ENCODE results near the gene EVL. TPM values are rescaled to one million over a fixed set of nuclear protein-coding genes. Genes with fewer than 3 reads are reported as not detected.

The EVL gene
- total and polyA plus RNA-seq, 10 of the 15 experiments (the other 5 are each of a cell fraction or from before 2014, with no cell fraction given), result 11.9 to 341 (median 89.8) TPM

DNA sequence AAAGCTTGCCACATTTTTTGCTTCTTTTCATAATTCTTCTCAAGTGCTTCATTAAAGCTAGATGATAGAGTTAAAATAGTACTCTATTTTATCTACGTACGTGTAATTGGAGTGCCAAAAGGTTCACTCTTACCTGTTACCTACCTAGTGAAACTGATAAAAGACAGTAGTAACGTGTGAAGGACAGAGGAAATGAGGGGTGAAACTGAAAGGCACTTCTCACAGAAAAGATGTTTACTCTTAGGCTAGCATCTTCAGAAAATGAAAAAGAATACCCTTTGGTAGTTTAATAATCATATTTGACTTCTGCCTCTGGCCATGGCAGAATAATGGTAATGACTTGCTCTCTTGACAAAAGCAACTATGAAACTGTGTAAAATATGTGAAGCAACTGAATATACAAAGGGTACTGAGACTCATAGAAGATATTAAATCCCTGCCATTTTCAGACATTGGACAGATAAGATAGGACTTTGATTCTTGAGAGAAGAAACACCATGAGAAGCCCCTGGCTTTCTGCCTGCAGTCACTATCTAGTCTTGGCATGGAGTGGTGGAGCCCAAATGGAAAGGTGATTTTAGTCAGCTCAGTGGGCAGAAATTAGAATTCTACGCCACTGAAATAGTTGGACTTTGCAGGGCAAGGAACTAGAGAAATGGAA is 6.3 kb upstream of the EVL start (continued):
- TF ChIP-seq SUPT20H (IDR thresholded peaks at IDR 0.05; ENCODE audit: borderline replicate concordance, control insufficient read depth, low read depth, low read length) (no peak), PAX8 (IDR thresholded peaks at IDR 0.05) (no peak), BMI1 (IDR thresholded peaks at IDR 0.05; ENCODE audit: borderline replicate concordance) (no peak), MYC (IDR thresholded peaks at IDR 0.05; ENCODE audit: insufficient read depth, insufficient read length, insufficient replicate concordance, low read length, severe bottlenecking) (no peak), HDAC6 (IDR thresholded peaks at IDR 0.05; ENCODE audit: unreplicated experiment) (no peak), MTA3 (IDR thresholded peaks at IDR 0.05; ENCODE audit: borderline replicate concordance, low read length) (no peak), TCF7 (IDR thresholded peaks at IDR 0.05; ENCODE audit: borderline replicate concordance) (no peak), SMAD1 (IDR thresholded peaks at IDR 0.05; ENCODE audit: low read depth, partially characterized antibody) (no peak), SREBF1 (IDR thresholded peaks at IDR 0.05; ENCODE audit: low read length) (no peak), MEF2A (IDR thresholded peaks at IDR 0.05; ENCODE audit: insufficient read depth, low read depth, low read length) (no peak), ZSCAN29 (IDR thresholded peaks at IDR 0.05) (no peak), SREBF2 (IDR thresholded peaks at IDR 0.05; ENCODE audit: low read length) (no peak)
- TF ChIP-seq, protein P1, sequence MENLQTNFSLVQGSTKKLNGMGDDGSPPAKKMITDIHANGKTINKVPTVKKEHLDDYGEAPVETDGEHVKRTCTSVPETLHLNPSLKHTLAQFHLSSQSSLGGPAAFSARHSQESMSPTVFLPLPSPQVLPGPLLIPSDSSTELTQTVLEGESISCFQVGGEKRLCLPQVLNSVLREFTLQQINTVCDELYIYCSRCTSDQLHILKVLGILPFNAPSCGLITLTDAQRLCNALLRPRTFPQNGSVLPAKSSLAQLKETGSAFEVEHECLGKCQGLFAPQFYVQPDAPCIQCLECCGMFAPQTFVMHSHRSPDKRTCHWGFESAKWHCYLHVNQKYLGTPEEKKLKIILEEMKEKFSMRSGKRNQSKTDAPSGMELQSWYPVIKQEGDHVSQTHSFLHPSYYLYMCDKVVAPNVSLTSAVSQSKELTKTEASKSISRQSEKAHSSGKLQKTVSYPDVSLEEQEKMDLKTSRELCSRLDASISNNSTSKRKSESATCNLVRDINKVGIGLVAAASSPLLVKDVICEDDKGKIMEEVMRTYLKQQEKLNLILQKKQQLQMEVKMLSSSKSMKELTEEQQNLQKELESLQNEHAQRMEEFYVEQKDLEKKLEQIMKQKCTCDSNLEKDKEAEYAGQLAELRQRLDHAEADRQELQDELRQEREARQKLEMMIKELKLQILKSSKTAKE (IDR thresholded peaks at IDR 0.05; ENCODE audit: low read depth, poor library complexity, severe bottlenecking), result peak; percentile 35
- TF ChIP-seq, protein P2, sequence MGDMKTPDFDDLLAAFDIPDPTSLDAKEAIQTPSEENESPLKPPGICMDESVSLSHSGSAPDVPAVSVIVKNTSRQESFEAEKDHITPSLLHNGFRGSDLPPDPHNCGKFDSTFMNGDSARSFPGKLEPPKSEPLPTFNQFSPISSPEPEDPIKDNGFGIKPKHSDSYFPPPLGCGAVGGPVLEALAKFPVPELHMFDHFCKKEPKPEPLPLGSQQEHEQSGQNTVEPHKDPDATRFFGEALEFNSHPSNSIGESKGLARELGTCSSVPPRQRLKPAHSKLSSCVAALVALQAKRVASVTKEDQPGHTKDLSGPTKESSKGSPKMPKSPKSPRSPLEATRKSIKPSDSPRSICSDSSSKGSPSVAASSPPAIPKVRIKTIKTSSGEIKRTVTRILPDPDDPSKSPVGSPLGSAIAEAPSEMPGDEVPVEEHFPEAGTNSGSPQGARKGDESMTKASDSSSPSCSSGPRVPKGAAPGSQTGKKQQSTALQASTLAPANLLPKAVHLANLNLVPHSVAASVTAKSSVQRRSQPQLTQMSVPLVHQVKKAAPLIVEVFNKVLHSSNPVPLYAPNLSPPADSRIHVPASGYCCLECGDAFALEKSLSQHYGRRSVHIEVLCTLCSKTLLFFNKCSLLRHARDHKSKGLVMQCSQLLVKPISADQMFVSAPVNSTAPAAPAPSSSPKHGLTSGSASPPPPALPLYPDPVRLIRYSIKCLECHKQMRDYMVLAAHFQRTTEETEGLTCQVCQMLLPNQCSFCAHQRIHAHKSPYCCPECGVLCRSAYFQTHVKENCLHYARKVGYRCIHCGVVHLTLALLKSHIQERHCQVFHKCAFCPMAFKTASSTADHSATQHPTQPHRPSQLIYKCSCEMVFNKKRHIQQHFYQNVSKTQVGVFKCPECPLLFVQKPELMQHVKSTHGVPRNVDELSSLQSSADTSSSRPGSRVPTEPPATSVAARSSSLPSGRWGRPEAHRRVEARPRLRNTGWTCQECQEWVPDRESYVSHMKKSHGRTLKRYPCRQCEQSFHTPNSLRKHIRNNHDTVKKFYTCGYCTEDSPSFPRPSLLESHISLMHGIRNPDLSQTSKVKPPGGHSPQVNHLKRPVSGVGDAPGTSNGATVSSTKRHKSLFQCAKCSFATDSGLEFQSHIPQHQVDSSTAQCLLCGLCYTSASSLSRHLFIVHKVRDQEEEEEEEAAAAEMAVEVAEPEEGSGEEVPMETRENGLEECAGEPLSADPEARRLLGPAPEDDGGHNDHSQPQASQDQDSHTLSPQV (IDR thresholded peaks at IDR 0.05), result no peak
- TF ChIP-seq, protein P3, sequence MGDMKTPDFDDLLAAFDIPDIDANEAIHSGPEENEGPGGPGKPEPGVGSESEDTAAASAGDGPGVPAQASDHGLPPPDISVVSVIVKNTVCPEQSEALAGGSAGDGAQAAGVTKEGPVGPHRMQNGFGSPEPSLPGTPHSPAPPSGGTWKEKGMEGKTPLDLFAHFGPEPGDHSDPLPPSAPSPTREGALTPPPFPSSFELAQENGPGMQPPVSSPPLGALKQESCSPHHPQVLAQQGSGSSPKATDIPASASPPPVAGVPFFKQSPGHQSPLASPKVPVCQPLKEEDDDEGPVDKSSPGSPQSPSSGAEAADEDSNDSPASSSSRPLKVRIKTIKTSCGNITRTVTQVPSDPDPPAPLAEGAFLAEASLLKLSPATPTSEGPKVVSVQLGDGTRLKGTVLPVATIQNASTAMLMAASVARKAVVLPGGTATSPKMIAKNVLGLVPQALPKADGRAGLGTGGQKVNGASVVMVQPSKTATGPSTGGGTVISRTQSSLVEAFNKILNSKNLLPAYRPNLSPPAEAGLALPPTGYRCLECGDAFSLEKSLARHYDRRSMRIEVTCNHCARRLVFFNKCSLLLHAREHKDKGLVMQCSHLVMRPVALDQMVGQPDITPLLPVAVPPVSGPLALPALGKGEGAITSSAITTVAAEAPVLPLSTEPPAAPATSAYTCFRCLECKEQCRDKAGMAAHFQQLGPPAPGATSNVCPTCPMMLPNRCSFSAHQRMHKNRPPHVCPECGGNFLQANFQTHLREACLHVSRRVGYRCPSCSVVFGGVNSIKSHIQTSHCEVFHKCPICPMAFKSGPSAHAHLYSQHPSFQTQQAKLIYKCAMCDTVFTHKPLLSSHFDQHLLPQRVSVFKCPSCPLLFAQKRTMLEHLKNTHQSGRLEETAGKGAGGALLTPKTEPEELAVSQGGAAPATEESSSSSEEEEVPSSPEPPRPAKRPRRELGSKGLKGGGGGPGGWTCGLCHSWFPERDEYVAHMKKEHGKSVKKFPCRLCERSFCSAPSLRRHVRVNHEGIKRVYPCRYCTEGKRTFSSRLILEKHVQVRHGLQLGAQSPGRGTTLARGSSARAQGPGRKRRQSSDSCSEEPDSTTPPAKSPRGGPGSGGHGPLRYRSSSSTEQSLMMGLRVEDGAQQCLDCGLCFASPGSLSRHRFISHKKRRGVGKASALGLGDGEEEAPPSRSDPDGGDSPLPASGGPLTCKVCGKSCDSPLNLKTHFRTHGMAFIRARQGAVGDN (IDR thresholded peaks at IDR 0.05), result 0 out of 2 replicates have a peak, but pooled peaks have one; percentile 29
- TF ChIP-seq, protein P4, sequence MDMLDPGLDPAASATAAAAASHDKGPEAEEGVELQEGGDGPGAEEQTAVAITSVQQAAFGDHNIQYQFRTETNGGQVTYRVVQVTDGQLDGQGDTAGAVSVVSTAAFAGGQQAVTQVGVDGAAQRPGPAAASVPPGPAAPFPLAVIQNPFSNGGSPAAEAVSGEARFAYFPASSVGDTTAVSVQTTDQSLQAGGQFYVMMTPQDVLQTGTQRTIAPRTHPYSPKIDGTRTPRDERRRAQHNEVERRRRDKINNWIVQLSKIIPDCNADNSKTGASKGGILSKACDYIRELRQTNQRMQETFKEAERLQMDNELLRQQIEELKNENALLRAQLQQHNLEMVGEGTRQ (IDR thresholded peaks at IDR 0.05; ENCODE audit: borderline replicate concordance, low read depth, low read length), result no peak
- TF ChIP-seq, protein P5, sequence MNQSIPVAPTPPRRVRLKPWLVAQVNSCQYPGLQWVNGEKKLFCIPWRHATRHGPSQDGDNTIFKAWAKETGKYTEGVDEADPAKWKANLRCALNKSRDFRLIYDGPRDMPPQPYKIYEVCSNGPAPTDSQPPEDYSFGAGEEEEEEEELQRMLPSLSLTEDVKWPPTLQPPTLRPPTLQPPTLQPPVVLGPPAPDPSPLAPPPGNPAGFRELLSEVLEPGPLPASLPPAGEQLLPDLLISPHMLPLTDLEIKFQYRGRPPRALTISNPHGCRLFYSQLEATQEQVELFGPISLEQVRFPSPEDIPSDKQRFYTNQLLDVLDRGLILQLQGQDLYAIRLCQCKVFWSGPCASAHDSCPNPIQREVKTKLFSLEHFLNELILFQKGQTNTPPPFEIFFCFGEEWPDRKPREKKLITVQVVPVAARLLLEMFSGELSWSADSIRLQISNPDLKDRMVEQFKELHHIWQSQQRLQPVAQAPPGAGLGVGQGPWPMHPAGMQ (IDR thresholded peaks at IDR 0.05; ENCODE audit: borderline replicate concordance), result no peak

Measured in GM12878 (cell line).